Measurements from ENCODE around the gene MAPKAPK2.

GRCh38 chr1:206708882-206709281, 24.2 kb downstream of the MAPKAPK2 start:
- TF ChIP-seq CTCF (conservative IDR thresholded peaks at IDR 0.05; ENCODE audit: low read depth, low read length) = no peak
- TF ChIP-seq EZH2phosphoT487 (IDR thresholded peaks at IDR 0.05; ENCODE audit: borderline replicate concordance, low read length) = no peak
